Trophoblast cell (in vitro differentiated cells and primary cell): ENCODE measurements around the gene MICU1.
A peak's percentile ranks its signal among the peaks of the same experiment; 100 is the strongest.
"Not testable (repeated sequence)": the region's sequence is repeated elsewhere in the genome, so short reads cannot be mapped to it uniquely, and the experiment has no call there.

Source experiments
- DNase-seq, 2 donors: peaks; one replicate each; pipeline ENCODE4 v3.0.0-alpha.2; 2016
- H2AFZ ChIP-seq: 2 replicates; pipeline ENCODE4 v1.6.1; 2013; ENCODE audit warnings: low read length, moderate library complexity, mild to moderate bottlenecking; ENCODE audit not compliant: insufficient read depth, poor library complexity
- H2AK5ac ChIP-seq: 2 replicates; pipeline ENCODE4 v1.6.1; 2013; ENCODE audit warnings: mild to moderate bottlenecking, low read length
- H2BK120ac ChIP-seq: 2 replicates; pipeline ENCODE4 v1.6.1; 2013; ENCODE audit warnings: low read length, mild to moderate bottlenecking, moderate library complexity; ENCODE audit not compliant: insufficient read depth, poor library complexity
- H2BK12ac ChIP-seq: 2 replicates; pipeline ENCODE4 v1.6.1; 2013; ENCODE audit warnings: mild to moderate bottlenecking, low read length, moderate library complexity
- H2BK5ac ChIP-seq: 2 replicates; pipeline ENCODE4 v1.6.1; 2013; ENCODE audit warnings: low read length, low read depth, moderate library complexity, mild to moderate bottlenecking; ENCODE audit not compliant: poor library complexity
- H3K14ac ChIP-seq: 2 replicates; pipeline ENCODE4 v1.6.1; 2013; ENCODE audit warnings: mild to moderate bottlenecking, low read length
- H3K18ac ChIP-seq: 2 replicates; pipeline ENCODE4 v1.6.1; 2013; ENCODE audit warnings: mild to moderate bottlenecking, low read length
- H3K23ac ChIP-seq: 2 replicates; pipeline ENCODE4 v1.6.1; 2013; ENCODE audit warnings: low read length
- H3K27ac ChIP-seq: 2 replicates; pipeline ENCODE4 v1.5.1; 2013; ENCODE audit warnings: low read depth, mild to moderate bottlenecking, inconsistent platforms, low read length, moderate library complexity
- H3K27me3 ChIP-seq: 2 replicates; pipeline ENCODE4 v1.6.1; 2013; ENCODE audit warnings: inconsistent platforms, mild to moderate bottlenecking, low read length, moderate library complexity; ENCODE audit not compliant: insufficient read depth
- H3K36me3 ChIP-seq, 2 experiments: 1 replicate in 1 of 2; 2 replicates in 1 of 2; pipeline ENCODE4 v1.6.1; 2013; ENCODE audit warnings: low read length in 2 of 2, mild to moderate bottlenecking in 2 of 2, moderate library complexity in 1 of 2; ENCODE audit not compliant: insufficient read depth in 2 of 2, control insufficient read depth in 1 of 2
- H3K4ac ChIP-seq: 2 replicates; pipeline ENCODE4 v1.6.1; 2013; ENCODE audit warnings: low read depth, mild to moderate bottlenecking, low read length, moderate library complexity
- H3K4me1 ChIP-seq, 2 experiments: 1 replicate in 1 of 2; 2 replicates in 1 of 2; pipeline ENCODE4 v1.6.1; 2013; ENCODE audit warnings: low read length in 2 of 2, mild to moderate bottlenecking in 2 of 2, moderate library complexity in 1 of 2; ENCODE audit not compliant: insufficient read depth in 2 of 2, control insufficient read depth in 1 of 2
- H3K4me2 ChIP-seq: 2 replicates; pipeline ENCODE4 v1.6.1; 2013; ENCODE audit warnings: inconsistent platforms, mild to moderate bottlenecking, low read length, moderate library complexity
- H3K4me3 ChIP-seq: 2 replicates; pipeline ENCODE4 v1.5.1; 2013; ENCODE audit warnings: mild to moderate bottlenecking, low read depth, low read length, inconsistent platforms
- H3K79me1 ChIP-seq: one replicate; pipeline ENCODE4 v1.6.1; 2013; ENCODE audit warnings: low read length
- H3K79me2 ChIP-seq: 2 replicates; pipeline ENCODE4 v1.6.1; 2013; ENCODE audit warnings: low read length, mild to moderate bottlenecking; ENCODE audit not compliant: control insufficient read depth, insufficient read depth, poor library complexity
- H3K9ac ChIP-seq: 2 replicates; pipeline ENCODE4 v1.6.1; 2013; ENCODE audit warnings: mild to moderate bottlenecking, low read length
- H3K9me3 ChIP-seq: 2 replicates; pipeline ENCODE4 v1.6.1; 2013; ENCODE audit warnings: low read depth, mild to moderate bottlenecking, control low read depth, inconsistent platforms, low read length; ENCODE audit not compliant: insufficient read depth
- H4K12ac ChIP-seq: 2 replicates; pipeline ENCODE4 v1.6.1; 2013; ENCODE audit warnings: low read depth, mild to moderate bottlenecking, low read length, moderate library complexity
- H4K8ac ChIP-seq: 2 replicates; pipeline ENCODE4 v1.6.1; 2013; ENCODE audit warnings: low read depth, mild to moderate bottlenecking, low read length, moderate library complexity
- H4K91ac ChIP-seq: one replicate; pipeline ENCODE4 v1.6.1; 2013; ENCODE audit warnings: low read depth, mild to moderate bottlenecking, low read length, moderate library complexity
- WGBS: extraction: QIAGEN DNeasy Blood & Tissue Kit; methylation state at CpG from one replicate; pipeline ENCODE4 v1.1.7; 2013; ENCODE audit warnings: missing lambda C conversion rate; ENCODE audit not compliant: insufficient read length, insufficient coverage; ENCODE audit errors: extremely low coverage; 5-methylcytosine and 5-hydroxymethylcytosine counted together

Gene MICU1

DNA sequence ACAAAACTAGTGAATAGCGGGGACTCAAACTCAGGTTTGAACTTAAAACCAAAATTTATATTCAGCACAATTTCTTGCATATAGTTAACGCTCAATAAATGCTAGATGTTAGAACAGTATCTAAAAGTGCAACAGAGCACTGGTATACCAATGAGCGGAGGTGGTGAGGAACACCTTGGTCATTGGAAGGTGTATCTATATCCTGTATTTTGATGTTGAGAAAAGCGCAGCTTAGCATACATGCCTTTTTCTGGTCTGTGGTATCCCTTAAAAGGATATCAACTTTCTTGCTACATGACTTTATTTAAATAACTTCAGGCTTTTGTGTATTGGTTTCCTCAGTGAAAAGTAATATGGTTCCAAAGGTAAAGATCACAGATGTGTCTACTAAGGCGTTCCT, 237.8 kb downstream of the MICU1 start:
- Histone ChIP-seq H3K4ac (no peak overlapping the region), H4K12ac (no peak overlapping the region), H3K4me2 (no peak overlapping the region), H3K14ac (no peak overlapping the region), H3K4me3 (no peak overlapping the region), H3K79me2 (no peaks in the 10 kb centered on the region), H2AFZ (no peak overlapping the region), H3K9me3 (no peaks in the 10 kb centered on the region), H4K8ac (no peak overlapping the region), H3K79me1 (no peaks in the 10 kb centered on the region), H2AK5ac (no peak overlapping the region), H2BK12ac (no peak overlapping the region), H3K4me1 (peaks cover 0 to 2% of the 10 kb centered on the region in 2 experiments), H4K91ac (no peak overlapping the region), H3K27me3 (no peaks in the 10 kb centered on the region), H3K23ac (no peak overlapping the region), H3K27ac (no peak overlapping the region), H2BK120ac (no peak overlapping the region), H3K36me3 (no peaks in the 10 kb centered on the region), H3K9ac (no peak overlapping the region), H2BK5ac (no peak overlapping the region), H3K18ac (no peak overlapping the region)
- no CpG with 5 or more reads among the region's 5 CpGs for WGBS
- DNase-seq, result no peak

DNA sequence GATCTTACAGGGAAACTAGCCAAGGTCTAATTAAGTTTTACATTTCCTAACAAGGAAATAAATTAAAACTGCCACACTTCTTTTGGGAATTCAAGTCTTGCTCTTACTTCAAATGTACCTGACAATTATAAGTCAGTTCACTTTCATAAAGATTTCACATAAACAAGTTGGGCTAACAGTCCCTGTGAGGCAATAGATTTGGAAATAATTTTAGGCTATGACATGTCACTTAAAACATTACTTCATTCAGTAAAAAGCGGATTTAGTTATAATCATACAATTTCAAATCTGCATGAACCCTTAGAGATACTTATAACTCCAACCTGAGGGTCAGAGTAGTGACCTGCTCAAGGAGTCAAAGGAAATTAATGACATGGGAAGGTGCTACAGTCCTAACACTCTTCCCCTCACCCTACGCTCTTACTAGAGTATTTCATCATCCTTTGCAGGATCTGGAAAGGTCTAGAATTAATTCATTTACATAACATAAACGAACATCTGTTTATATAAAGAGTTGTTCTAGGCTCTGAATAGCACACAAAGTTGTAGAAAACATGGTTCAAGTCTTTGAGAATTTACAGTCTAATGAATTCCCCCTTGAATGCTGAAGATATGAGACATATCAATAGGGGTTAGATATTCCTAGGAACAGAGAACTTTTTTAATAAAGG, 238.8 kb downstream of the MICU1 start:
- Histone ChIP-seq H3K27ac (no peak overlapping the region), H2BK120ac (no peak overlapping the region), H3K36me3 (no peaks in the 10 kb centered on the region), H3K4me2 (no peak overlapping the region), H3K4ac (no peak overlapping the region), H3K18ac (no peak overlapping the region), H3K79me1 (no peaks in the 10 kb centered on the region), H3K9me3 (no peaks in the 10 kb centered on the region), H4K12ac (no peak overlapping the region), H3K9ac (no peak overlapping the region), H3K23ac (no peak overlapping the region), H4K8ac (no peak overlapping the region), H2BK12ac (no peak overlapping the region), H3K4me1 (peaks cover 0 to 2% of the 10 kb centered on the region in 2 experiments), H3K27me3 (no peaks in the 10 kb centered on the region), H3K14ac (no peak overlapping the region), H2AFZ (no peak overlapping the region), H4K91ac (no peak overlapping the region), H2AK5ac (no peak overlapping the region), H2BK5ac (no peak overlapping the region), H3K79me2 (no peaks in the 10 kb centered on the region), H3K4me3 (no peak overlapping the region)
- no peak for DNase-seq
- no CpG with 5 or more reads among the region's 3 CpGs for WGBS

DNA sequence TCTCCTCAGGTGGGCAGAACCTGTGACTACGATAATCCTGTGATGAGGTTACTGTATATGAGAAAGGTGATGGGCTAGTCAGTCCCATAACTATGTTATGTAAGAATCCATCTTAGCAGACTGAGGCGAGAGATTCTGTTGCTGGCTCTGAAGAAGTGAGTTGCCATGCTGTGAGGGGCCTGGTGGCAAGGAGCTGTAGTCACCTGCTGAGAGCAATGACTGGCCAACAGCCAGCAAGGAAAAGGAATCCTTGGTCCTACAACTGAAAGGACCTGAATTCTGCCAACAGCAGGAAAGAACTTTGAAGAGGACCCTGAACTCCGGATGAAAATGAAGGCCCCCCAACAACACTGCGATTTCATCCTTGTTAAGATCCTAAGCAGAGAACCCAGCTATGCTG, 240.2 kb downstream of the MICU1 start:
- H3K4ac ChIP-seq, result no peak overlapping the region
- H3K9ac ChIP-seq, result no peak overlapping the region
- peaks cover 0 to 2% of the 10 kb centered on the region in 2 experiments for H3K4me1 ChIP-seq
- no peaks in the 10 kb centered on the region for H3K27me3 ChIP-seq
- no peaks in the 10 kb centered on the region for H3K79me1 ChIP-seq
- no peak overlapping the region for H4K8ac ChIP-seq
- H3K9me3 ChIP-seq, result no peaks in the 10 kb centered on the region
- H2AFZ ChIP-seq, result no peak overlapping the region
- WGBS, result no CpG with 5 or more reads among the region's 4 CpGs
- no peak overlapping the region for H3K4me2 ChIP-seq
- no peaks in the 10 kb centered on the region for H3K36me3 ChIP-seq
- no peak overlapping the region for H4K91ac ChIP-seq
- no peak overlapping the region for H2BK120ac ChIP-seq
- no peak overlapping the region for H3K18ac ChIP-seq
- H3K14ac ChIP-seq, result no peak overlapping the region
- H3K79me2 ChIP-seq, result no peaks in the 10 kb centered on the region
- no peak for DNase-seq
- no peak overlapping the region for H3K27ac ChIP-seq
- H2BK12ac ChIP-seq, result no peak overlapping the region
- H4K12ac ChIP-seq, result no peak overlapping the region
- H2BK5ac ChIP-seq, result no peak overlapping the region
- no peak overlapping the region for H3K4me3 ChIP-seq
- no peak overlapping the region for H2AK5ac ChIP-seq
- no peak overlapping the region for H3K23ac ChIP-seq

DNA sequence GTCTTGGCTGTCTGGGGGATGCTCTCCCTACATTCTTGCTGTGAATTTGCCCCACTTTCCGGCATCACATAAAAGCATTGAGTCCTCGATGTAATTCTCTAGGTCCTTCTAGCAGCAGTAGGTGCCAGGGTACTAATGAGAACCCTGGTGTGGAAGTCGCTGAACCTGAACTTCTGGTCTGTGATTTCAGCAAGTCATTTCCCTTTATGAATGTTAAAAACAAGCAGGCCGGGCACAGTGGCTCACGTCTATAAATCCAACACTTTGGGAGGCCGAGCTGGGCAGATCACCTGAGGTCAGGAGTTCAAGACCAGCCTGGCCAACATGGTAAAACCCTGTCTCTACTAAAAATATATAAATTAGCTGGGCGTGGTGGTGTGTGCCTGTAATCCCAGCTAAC, 240.9 kb downstream of the MICU1 start:
- H2BK120ac ChIP-seq, H3K79me2 ChIP-seq, H3K4me1 ChIP-seq, H3K4me3 ChIP-seq, H2BK5ac ChIP-seq, H3K4me2 ChIP-seq, H2AFZ ChIP-seq, H2BK12ac ChIP-seq, H3K18ac ChIP-seq, H3K23ac ChIP-seq, H2AK5ac ChIP-seq, H4K12ac ChIP-seq, H4K8ac ChIP-seq, H3K27ac ChIP-seq, H3K9me3 ChIP-seq, H3K9ac ChIP-seq, H3K36me3 ChIP-seq, H3K27me3 ChIP-seq, H3K14ac ChIP-seq, H4K91ac ChIP-seq, H3K79me1 ChIP-seq, H3K4ac ChIP-seq: not testable (repeated sequence)
- peak; percentile 32 to 64 for DNase-seq
- no CpG with 5 or more reads among the region's 7 CpGs for WGBS
